HepG2 (cell line): ENCODE results near the gene JUND. TPM values are rescaled to one million over a fixed set of nuclear protein-coding genes. Genes with fewer than 3 reads are reported as not detected.

Source experiments
- ARNT ChIP-seq: fragments of 450-650 bp; IDR thresholded peaks from 2 replicates; pipeline ENCODE4 v1.6.1; 2017
- BORCS8-MEF2B ChIP-seq: sonication (generic); formaldehyde crosslinking; IDR thresholded peaks from 2 replicates; pipeline ENCODE4 v1.8.0; 2022; ENCODE audit warnings: mild to moderate bottlenecking, missing genetic modification reagents
- CBFB ChIP-seq: sonication (generic); formaldehyde crosslinking; IDR thresholded peaks from 2 replicates; pipeline ENCODE4 v1.4.0; 2020; ENCODE audit warnings: missing genetic modification reagents
- GTF3A ChIP-seq: sonication (generic); formaldehyde crosslinking; conservative IDR thresholded peaks from 2 replicates; pipeline ENCODE4 v1.4.0; 2020; ENCODE audit warnings: mild to moderate bottlenecking, missing genetic modification reagents
- HNRNPLL ChIP-seq: fragments of 200-400 bp; formaldehyde crosslinking; IDR thresholded peaks from 2 replicates; pipeline ENCODE4 v1.6.1; 2017; ENCODE audit warnings: mild to moderate bottlenecking, low read depth, low read length; ENCODE audit not compliant: poor library complexity, severe bottlenecking
- MTA1 ChIP-seq: sonication (generic); formaldehyde crosslinking; IDR thresholded peaks from 2 replicates; pipeline ENCODE4 v1.4.0; 2020; ENCODE audit warnings: missing genetic modification reagents, mild to moderate bottlenecking, borderline replicate concordance
- SIN3B ChIP-seq: fragments of 150-350 bp; IDR thresholded peaks from 2 replicates; pipeline ENCODE4 v1.6.1; 2014; ENCODE audit warnings: low read length
- SP4 ChIP-seq: sonication (generic); formaldehyde crosslinking; IDR thresholded peaks from 2 replicates; pipeline ENCODE4 v1.8.1; 2023; ENCODE audit warnings: mild to moderate bottlenecking, missing genetic modification reagents
- ZNF17 ChIP-seq: sonication (generic); formaldehyde crosslinking; IDR thresholded peaks from 2 replicates; pipeline ENCODE4 v1.5.0; 2020; ENCODE audit warnings: mild to moderate bottlenecking, missing genetic modification reagents
- ZNF264 ChIP-seq: sonication (generic); formaldehyde crosslinking; IDR thresholded peaks from 2 replicates; pipeline ENCODE4 v1.4.0; 2020; ENCODE audit warnings: missing genetic modification reagents
- ZNF577 ChIP-seq: sonication (generic); formaldehyde crosslinking; IDR thresholded peaks from 2 replicates; pipeline ENCODE4 v1.4.0; 2020; ENCODE audit warnings: mild to moderate bottlenecking, low read depth, missing genetic modification reagents, borderline replicate concordance
- ZNF713 ChIP-seq: sonication (generic); formaldehyde crosslinking; IDR thresholded peaks from 2 replicates; pipeline ENCODE4 v1.4.0; 2020; ENCODE audit warnings: mild to moderate bottlenecking, missing genetic modification reagents
- polyA plus RNA-seq, 8 experiments: library from polyadenylated mRNA; depleted of rRNA in 3 of 8; stranded (reverse) in 7 of 8; unstranded in 1 of 8; fragments of >200 nt; fragmentation: Illumina TruSeq in 4 of 8; extraction: Trizol in 4 of 8; gene quantifications; 2 replicates each; pipeline versions ENCODE4 v1.2.1 to v1.2.3, GENCODE V29; 2011 to 2016; ENCODE audit warnings: low read depth in 4 of 8, missing spikeins in 1 of 8, mixed read lengths in 1 of 8; ENCODE audit not compliant: insufficient read depth in 1 of 8
- total RNA-seq, 5 experiments: library from RNA; depleted of rRNA; stranded (reverse); fragments of >200 nt; fragmentation: Illumina TruSeq; extraction: Trizol; gene quantifications; 2 replicates each; pipeline ENCODE4 v1.2.3, GENCODE V29; 2016; ENCODE audit warnings: low read depth in 1 of 5
- TF ChIP-seq, protein P1 (sequence below): sonication (generic); formaldehyde crosslinking; IDR thresholded peaks from 2 replicates; pipeline ENCODE4 v1.8.1; 2023; ENCODE audit warnings: mild to moderate bottlenecking, missing genetic modification reagents
- TF ChIP-seq, protein P2 (sequence below): sonication (generic); formaldehyde crosslinking; IDR thresholded peaks from 2 replicates; pipeline ENCODE4 v1.5.1; 2020; ENCODE audit warnings: missing genetic modification reagents, mild to moderate bottlenecking, borderline replicate concordance
- TF ChIP-seq, protein P3 (sequence below): sonication (generic); formaldehyde crosslinking; IDR thresholded peaks from 2 replicates; pipeline ENCODE4 v1.8.1; 2023; ENCODE audit warnings: missing genetic modification reagents, mild to moderate bottlenecking, borderline replicate concordance
- TF ChIP-seq, protein P4 (sequence below): sonication (generic); formaldehyde crosslinking; IDR thresholded peaks from 2 replicates; pipeline ENCODE4 v1.4.0; 2020; ENCODE audit warnings: mild to moderate bottlenecking, missing genetic modification reagents
- TF ChIP-seq, protein P5 (sequence below): sonication (generic); formaldehyde crosslinking; IDR thresholded peaks from 2 replicates; pipeline ENCODE4 v1.5.0; 2020; ENCODE audit warnings: mild to moderate bottlenecking, missing genetic modification reagents, borderline replicate concordance
- TF ChIP-seq, protein P6 (sequence below): sonication (generic); formaldehyde crosslinking; IDR thresholded peaks from 2 replicates; pipeline ENCODE4 v1.4.0; 2020; ENCODE audit warnings: missing genetic modification reagents, borderline replicate concordance

Gene JUND
- total and polyA plus RNA-seq, 2 of the 13 experiments (the other 11 are each of a cell fraction or from before 2014, with no cell fraction given): 41.2 to 59.8 TPM

DNA sequence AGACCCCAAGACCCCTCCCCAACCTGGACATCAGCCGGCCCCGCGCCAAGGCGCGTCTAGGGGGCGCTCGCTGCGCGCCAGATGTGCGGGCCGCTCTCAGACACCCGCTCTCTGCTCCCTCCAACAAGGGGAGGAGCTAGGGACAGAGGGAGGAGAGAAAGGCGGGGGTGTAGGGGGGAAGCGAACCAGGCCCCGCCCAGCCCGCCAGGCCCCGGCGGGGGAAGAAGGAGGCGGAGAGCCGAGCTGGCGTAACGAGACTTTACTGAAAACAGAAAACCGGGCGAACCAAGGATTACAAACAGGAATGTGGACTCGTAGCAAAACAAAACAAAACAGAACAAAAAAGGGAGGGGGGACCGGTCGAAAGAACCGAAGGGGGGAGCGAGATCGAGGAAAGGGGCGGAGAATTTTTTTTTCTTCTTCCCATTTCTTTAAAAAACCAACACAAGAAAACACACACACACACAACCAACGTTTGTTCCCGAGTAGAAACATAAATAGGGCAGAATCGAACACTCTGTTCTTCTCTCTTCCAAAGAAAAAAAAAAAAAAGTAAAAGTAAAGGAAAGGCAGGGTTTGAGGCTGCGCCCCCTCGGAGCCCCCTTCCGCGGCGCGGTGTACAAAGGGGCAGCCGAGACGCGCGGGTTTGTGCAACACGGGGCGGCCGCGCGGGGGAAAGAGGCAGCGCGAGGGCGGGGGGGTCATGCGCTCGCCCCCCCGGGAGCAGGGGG, 1.7 kb downstream of the JUND start (continued):
- TF ChIP-seq, protein P1, sequence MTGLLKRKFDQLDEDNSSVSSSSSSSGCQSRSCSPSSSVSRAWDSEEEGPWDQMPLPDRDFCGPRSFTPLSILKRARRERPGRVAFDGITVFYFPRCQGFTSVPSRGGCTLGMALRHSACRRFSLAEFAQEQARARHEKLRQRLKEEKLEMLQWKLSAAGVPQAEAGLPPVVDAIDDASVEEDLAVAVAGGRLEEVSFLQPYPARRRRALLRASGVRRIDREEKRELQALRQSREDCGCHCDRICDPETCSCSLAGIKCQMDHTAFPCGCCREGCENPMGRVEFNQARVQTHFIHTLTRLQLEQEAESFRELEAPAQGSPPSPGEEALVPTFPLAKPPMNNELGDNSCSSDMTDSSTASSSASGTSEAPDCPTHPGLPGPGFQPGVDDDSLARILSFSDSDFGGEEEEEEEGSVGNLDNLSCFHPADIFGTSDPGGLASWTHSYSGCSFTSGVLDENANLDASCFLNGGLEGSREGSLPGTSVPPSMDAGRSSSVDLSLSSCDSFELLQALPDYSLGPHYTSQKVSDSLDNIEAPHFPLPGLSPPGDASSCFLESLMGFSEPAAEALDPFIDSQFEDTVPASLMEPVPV (CRISPR knock-in tag): peak; percentile 24; the same call in 1 of the 2 replicates
- TF ChIP-seq MTA1 (CRISPR knock-in tag) (no peak), ZNF264 (CRISPR knock-in tag) (no peak), SP4 (peak; percentile 72), ZNF577 (CRISPR knock-in tag) (no peak), HNRNPLL (peak; percentile 83), ZNF17 (CRISPR knock-in tag) (no peak), SIN3B (no peak), GTF3A (0 out of 2 replicates have a peak, but pooled peaks have one; percentile 37), BORCS8-MEF2B (CRISPR knock-in tag) (no peak; the same call in 1 of the 2 replicates), ARNT (no peak), ZNF713 (CRISPR knock-in tag) (no peak), CBFB (no peak)
- TF ChIP-seq, protein P2, sequence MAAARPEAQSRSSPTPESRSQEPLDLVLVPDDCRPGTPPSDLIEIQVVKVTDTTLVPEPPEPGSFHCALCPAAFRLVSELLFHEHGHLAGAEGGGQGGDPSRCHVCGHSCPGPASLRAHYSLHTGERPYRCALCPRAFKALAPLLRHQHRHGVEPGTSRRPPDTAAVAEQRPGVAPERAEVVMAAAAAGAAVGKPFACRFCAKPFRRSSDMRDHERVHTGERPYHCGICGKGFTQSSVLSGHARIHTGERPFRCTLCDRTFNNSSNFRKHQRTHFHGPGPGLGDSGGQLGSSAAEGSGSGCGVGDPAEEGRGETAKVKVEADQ: peak; percentile 54; the same call in 1 of the 2 replicates
- TF ChIP-seq, protein P3, sequence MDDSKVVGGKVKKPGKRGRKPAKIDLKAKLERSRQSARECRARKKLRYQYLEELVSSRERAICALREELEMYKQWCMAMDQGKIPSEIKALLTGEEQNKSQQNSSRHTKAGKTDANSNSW (CRISPR knock-in tag): no peak
- TF ChIP-seq, protein P4, sequence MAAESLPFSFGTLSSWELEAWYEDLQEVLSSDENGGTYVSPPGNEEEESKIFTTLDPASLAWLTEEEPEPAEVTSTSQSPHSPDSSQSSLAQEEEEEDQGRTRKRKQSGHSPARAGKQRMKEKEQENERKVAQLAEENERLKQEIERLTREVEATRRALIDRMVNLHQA (CRISPR knock-in tag): no peak
- TF ChIP-seq, protein P5, sequence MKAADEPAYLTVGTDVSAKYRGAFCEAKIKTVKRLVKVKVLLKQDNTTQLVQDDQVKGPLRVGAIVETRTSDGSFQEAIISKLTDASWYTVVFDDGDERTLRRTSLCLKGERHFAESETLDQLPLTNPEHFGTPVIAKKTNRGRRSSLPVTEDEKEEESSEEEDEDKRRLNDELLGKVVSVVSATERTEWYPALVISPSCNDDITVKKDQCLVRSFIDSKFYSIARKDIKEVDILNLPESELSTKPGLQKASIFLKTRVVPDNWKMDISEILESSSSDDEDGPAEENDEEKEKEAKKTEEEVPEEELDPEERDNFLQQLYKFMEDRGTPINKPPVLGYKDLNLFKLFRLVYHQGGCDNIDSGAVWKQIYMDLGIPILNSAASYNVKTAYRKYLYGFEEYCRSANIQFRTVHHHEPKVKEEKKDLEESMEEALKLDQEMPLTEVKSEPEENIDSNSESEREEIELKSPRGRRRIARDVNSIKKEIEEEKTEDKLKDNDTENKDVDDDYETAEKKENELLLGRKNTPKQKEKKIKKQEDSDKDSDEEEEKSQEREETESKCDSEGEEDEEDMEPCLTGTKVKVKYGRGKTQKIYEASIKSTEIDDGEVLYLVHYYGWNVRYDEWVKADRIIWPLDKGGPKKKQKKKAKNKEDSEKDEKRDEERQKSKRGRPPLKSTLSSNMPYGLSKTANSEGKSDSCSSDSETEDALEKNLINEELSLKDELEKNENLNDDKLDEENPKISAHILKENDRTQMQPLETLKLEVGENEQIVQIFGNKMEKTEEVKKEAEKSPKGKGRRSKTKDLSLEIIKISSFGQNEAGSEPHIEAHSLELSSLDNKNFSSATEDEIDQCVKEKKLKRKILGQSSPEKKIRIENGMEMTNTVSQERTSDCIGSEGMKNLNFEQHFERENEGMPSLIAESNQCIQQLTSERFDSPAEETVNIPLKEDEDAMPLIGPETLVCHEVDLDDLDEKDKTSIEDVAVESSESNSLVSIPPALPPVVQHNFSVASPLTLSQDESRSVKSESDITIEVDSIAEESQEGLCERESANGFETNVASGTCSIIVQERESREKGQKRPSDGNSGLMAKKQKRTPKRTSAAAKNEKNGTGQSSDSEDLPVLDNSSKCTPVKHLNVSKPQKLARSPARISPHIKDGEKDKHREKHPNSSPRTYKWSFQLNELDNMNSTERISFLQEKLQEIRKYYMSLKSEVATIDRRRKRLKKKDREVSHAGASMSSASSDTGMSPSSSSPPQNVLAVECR: peak; percentile 53; the same call in 1 of the 2 replicates
- TF ChIP-seq, protein P6, sequence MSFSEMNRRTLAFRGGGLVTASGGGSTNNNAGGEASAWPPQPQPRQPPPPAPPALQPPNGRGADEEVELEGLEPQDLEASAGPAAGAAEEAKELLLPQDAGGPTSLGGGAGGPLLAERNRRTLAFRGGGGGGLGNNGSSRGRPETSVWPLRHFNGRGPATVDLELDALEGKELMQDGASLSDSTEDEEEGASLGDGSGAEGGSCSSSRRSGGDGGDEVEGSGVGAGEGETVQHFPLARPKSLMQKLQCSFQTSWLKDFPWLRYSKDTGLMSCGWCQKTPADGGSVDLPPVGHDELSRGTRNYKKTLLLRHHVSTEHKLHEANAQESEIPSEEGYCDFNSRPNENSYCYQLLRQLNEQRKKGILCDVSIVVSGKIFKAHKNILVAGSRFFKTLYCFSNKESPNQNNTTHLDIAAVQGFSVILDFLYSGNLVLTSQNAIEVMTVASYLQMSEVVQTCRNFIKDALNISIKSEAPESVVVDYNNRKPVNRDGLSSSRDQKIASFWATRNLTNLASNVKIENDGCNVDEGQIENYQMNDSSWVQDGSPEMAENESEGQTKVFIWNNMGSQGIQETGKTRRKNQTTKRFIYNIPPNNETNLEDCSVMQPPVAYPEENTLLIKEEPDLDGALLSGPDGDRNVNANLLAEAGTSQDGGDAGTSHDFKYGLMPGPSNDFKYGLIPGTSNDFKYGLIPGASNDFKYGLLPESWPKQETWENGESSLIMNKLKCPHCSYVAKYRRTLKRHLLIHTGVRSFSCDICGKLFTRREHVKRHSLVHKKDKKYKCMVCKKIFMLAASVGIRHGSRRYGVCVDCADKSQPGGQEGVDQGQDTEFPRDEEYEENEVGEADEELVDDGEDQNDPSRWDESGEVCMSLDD (CRISPR knock-in tag): 0 out of 2 replicates have a peak, but pooled peaks have one; percentile 56
